Large intestine (tissue), 3 donors: ENCODE results near the gene ABLIM1. TPM values are rescaled to one million over a fixed set of nuclear protein-coding genes. Genes with fewer than 3 reads are reported as not detected.

ENCODE experiments used
- DNase-seq, 2 donors: peaks; one replicate each; pipeline versions ENCODE4 v3.0.0 to v3.0.0-alpha.2; 2013
- H3K27ac ChIP-seq: one replicate; pipeline ENCODE4 v1.5.1; 2013; ENCODE audit warnings: low read length
- H3K27me3 ChIP-seq: 2 replicates; pipeline ENCODE4 v1.6.1; 2013; ENCODE audit warnings: low read length; ENCODE audit not compliant: control insufficient read depth, insufficient read depth
- H3K36me3 ChIP-seq: 2 replicates; pipeline ENCODE4 v1.6.1; 2013; ENCODE audit warnings: low read length; ENCODE audit not compliant: control insufficient read depth, insufficient read depth
- H3K4me1 ChIP-seq: one replicate; pipeline ENCODE4 v1.6.1; 2013; ENCODE audit warnings: low read length; ENCODE audit not compliant: control insufficient read depth, insufficient read depth
- H3K4me3 ChIP-seq: one replicate; pipeline ENCODE4 v1.5.1; 2013; ENCODE audit warnings: low read length
- H3K9me3 ChIP-seq: one replicate; pipeline ENCODE4 v1.6.1; 2013; ENCODE audit warnings: mild to moderate bottlenecking, low read depth, low read length, moderate library complexity; ENCODE audit not compliant: control insufficient read depth
- WGBS: methylation state at CpG from one replicate; pipeline ENCODE4 v1.1.5; 2013; ENCODE audit warnings: low lambda C conversion rate; ENCODE audit not compliant: insufficient coverage; 5-methylcytosine and 5-hydroxymethylcytosine counted together
- polyA plus RNA-seq: library from polyadenylated mRNA; unstranded; fragments of 120-200 nt; gene quantifications from one replicate; pipeline ENCODE4 v1.2.1, GENCODE V29; 2013

Gene ABLIM1
- polyA plus RNA-seq, 1 donor, result 54.9 TPM

- DNase-seq, result no peak
- Histone ChIP-seq H3K4me1 (no peaks in the 10 kb centered on the region), H3K4me3 (no peak overlapping the region), H3K9me3 (no peaks in the 10 kb centered on the region), H3K36me3 (no peaks in the 10 kb centered on the region), H3K27ac (no peak overlapping the region), H3K27me3 (no peaks in the 10 kb centered on the region)
- WGBS, result 67% methylated on average over 1 of the region's 2 CpGs
Observed at GRCh38 chr10:114584419-114584818, 73.7 kb downstream of the ABLIM1 start.

- WGBS, result no CpG with 5 or more reads among the region's 1 CpG
- no peak overlapping the region for H3K4me3 ChIP-seq
- H3K36me3 ChIP-seq, result no peaks in the 10 kb centered on the region
- DNase-seq, result no peak
- no peaks in the 10 kb centered on the region for H3K4me1 ChIP-seq
- H3K27ac ChIP-seq, result no peak overlapping the region
- no peaks in the 10 kb centered on the region for H3K9me3 ChIP-seq
- no peaks in the 10 kb centered on the region for H3K27me3 ChIP-seq
Observed at GRCh38 chr10:114581071-114581470, 77.0 kb downstream of the ABLIM1 start.

- no CpG with 5 or more reads among the region's 1 CpG for WGBS
- H3K27ac ChIP-seq, result no peak overlapping the region
- no peaks in the 10 kb centered on the region for H3K36me3 ChIP-seq
- no peaks in the 10 kb centered on the region for H3K27me3 ChIP-seq
- no peak overlapping the region for H3K4me3 ChIP-seq
- H3K9me3 ChIP-seq, result no peaks in the 10 kb centered on the region
- DNase-seq, result no peak
- no peaks in the 10 kb centered on the region for H3K4me1 ChIP-seq
Observed at GRCh38 chr10:114577133-114577532, 80.9 kb downstream of the ABLIM1 start.

- H3K36me3 ChIP-seq, result no peaks in the 10 kb centered on the region
- H3K27me3 ChIP-seq, result no peaks in the 10 kb centered on the region
- no peaks in the 10 kb centered on the region for H3K4me1 ChIP-seq
- H3K27ac ChIP-seq, result no peak overlapping the region
- no peak for DNase-seq
- H3K4me3 ChIP-seq, result no peak overlapping the region
- whole genome bisulfite sequencing, result no CpG with 5 or more reads among the region's 3 CpGs
- no peaks in the 10 kb centered on the region for H3K9me3 ChIP-seq
Observed at GRCh38 chr10:114576716-114577115, 81.4 kb downstream of the ABLIM1 start.

- no peak for DNase-seq
- Histone ChIP-seq H3K27ac (no peak overlapping the region), H3K4me3 (no peak overlapping the region), H3K27me3 (no peaks in the 10 kb centered on the region), H3K36me3 (peaks cover 1% of the 10 kb centered on the region), H3K9me3 (no peaks in the 10 kb centered on the region), H3K4me1 (no peaks in the 10 kb centered on the region)
- WGBS, result no CpG with 5 or more reads among the region's 2 CpGs
Observed at GRCh38 chr10:114576132-114576487, 82.0 kb downstream of the ABLIM1 start.

- Histone ChIP-seq H3K4me1 (no peaks in the 10 kb centered on the region), H3K27ac (no peak overlapping the region), H3K9me3 (no peaks in the 10 kb centered on the region), H3K27me3 (no peaks in the 10 kb centered on the region), H3K36me3 (peaks cover 2% of the 10 kb centered on the region), H3K4me3 (no peak overlapping the region)
- DNase-seq, result no peak
- 100% methylated on average over 2 of the region's 9 CpGs for WGBS
Observed at GRCh38 chr10:114575417-114576131, 82.5 kb downstream of the ABLIM1 start.

- 100% methylated on average over 1 of the region's 6 CpGs for whole genome bisulfite sequencing
- DNase-seq, result no peak
- no peaks in the 10 kb centered on the region for H3K9me3 ChIP-seq
- H3K4me3 ChIP-seq, result no peak overlapping the region
- no peaks in the 10 kb centered on the region for H3K4me1 ChIP-seq
- peaks cover 2% of the 10 kb centered on the region for H3K36me3 ChIP-seq
- no peak overlapping the region for H3K27ac ChIP-seq
- H3K27me3 ChIP-seq, result no peaks in the 10 kb centered on the region
Observed at GRCh38 chr10:114573330-114574045, 84.6 kb downstream of the ABLIM1 start.

GRCh38 chr10:114571316-114571999 is 86.6 kb downstream of the ABLIM1 start:
- Histone ChIP-seq H3K4me1 (no peaks in the 10 kb centered on the region), H3K27ac (no peak overlapping the region), H3K36me3 (peaks cover 2% of the 10 kb centered on the region), H3K9me3 (no peaks in the 10 kb centered on the region), H3K4me3 (no peak overlapping the region), H3K27me3 (no peaks in the 10 kb centered on the region)
- 90% methylated on average over 2 of the region's 12 CpGs for WGBS
- no peak for DNase-seq

GRCh38 chr10:114566064-114566463 is 92.0 kb downstream of the ABLIM1 start:
- DNase-seq, result no peak
- no peak overlapping the region for H3K4me3 ChIP-seq
- H3K4me1 ChIP-seq, result no peaks in the 10 kb centered on the region
- H3K27ac ChIP-seq, result no peak overlapping the region
- H3K36me3 ChIP-seq, result peaks cover 2% of the 10 kb centered on the region
- no CpG with 5 or more reads among the region's 7 CpGs for WGBS
- no peaks in the 10 kb centered on the region for H3K27me3 ChIP-seq
- no peaks in the 10 kb centered on the region for H3K9me3 ChIP-seq

- Histone ChIP-seq H3K4me1 (no peaks in the 10 kb centered on the region), H3K27ac (no peak overlapping the region), H3K4me3 (no peak overlapping the region), H3K36me3 (peaks cover 2% of the 10 kb centered on the region), H3K27me3 (no peaks in the 10 kb centered on the region), H3K9me3 (no peaks in the 10 kb centered on the region)
- no peak for DNase-seq
Observed at GRCh38 chr10:114565066-114565465, 93.0 kb downstream of the ABLIM1 start.
